ENCODE results near the gene TMEM81. TPM values are rescaled to one million over a fixed set of nuclear protein-coding genes. Genes with fewer than 3 reads are reported as not detected.

Gene TMEM81
- polyA plus RNA-seq, 1 of the 3 experiments (the other 2 are of a cell fraction), result 1.8 TPM

- no peaks in the 10 kb centered on the region for H4K20me1 ChIP-seq (ENCODE audit: insufficient read depth)
- H3K79me2 ChIP-seq (ENCODE audit: insufficient read depth), result no peaks in the 10 kb centered on the region
- H3K36me3 ChIP-seq (replicated peaks in 1 of 2; ENCODE audit: control insufficient read depth in 1 of 2, insufficient read depth in 2 of 2, low read length in 1 of 2), result no peaks in the 10 kb centered on the region
- ChIA-PET CTCF (interaction anchor here (0.6 to 18.8 kb wide), 35 partner anchors 9 to 308 kb away, joined by 3 to 756 read pairs (median 14); partner anchors contain the start of genes CNTN2, RBBP5 and TMEM81), POLR2A (no interaction called here)
- H3K27me3 ChIP-seq (ENCODE audit: insufficient read depth), result no peaks in the 10 kb centered on the region
- no peak overlapping the region for H3K4me2 ChIP-seq
- H3K9ac ChIP-seq, result no peak overlapping the region
- H3K4me1 ChIP-seq (ENCODE audit: control insufficient read depth in 1 of 2, insufficient read depth in 2 of 2, low read depth in 1 of 2, low read length in 1 of 2), result peaks cover 0 to 5% of the 10 kb centered on the region in 2 experiments; a peak in 1 of 4 replicates
- DNase-seq, result no peak
- no peak overlapping the region for H3K27ac ChIP-seq (ENCODE audit: low read depth in 2 of 2, low read length in 1 of 2)
- no peaks in the 10 kb centered on the region for H3K9me3 ChIP-seq
- no peaks in the 10 kb centered on the region for H3F3A ChIP-seq (replicated peaks; ENCODE audit: insufficient read depth)
- 74% methylated on average over 6 of the region's 10 CpGs for WGBS (ENCODE audit: low lambda C conversion rate)
- no peak overlapping the region for H2AFZ ChIP-seq (ENCODE audit: low read depth)
- no peak overlapping the region for H3K4me3 ChIP-seq (ENCODE audit: low read depth in 2 of 2, low read length in 1 of 2)
- no peak for TF ChIP-seq USF1 (IDR thresholded peaks at IDR 0.05; ENCODE audit: borderline replicate concordance, low read depth)
- TF ChIP-seq RXRA (IDR thresholded peaks at IDR 0.05; ENCODE audit: borderline replicate concordance, low read depth), result no peak
- TF ChIP-seq FOSL2 (IDR thresholded peaks at IDR 0.05; ENCODE audit: borderline replicate concordance, low read depth), result no peak
- no peak for TF ChIP-seq RAD21 (IDR thresholded peaks at IDR 0.05; ENCODE audit: low read length)
- no peak for TF ChIP-seq NRF1 (IDR thresholded peaks at IDR 0.05; ENCODE audit: low read depth, low read length)
- no peak for TF ChIP-seq REST (IDR thresholded peaks at IDR 0.05; ENCODE audit: low read depth, low read length)
- TF ChIP-seq MAX (IDR thresholded peaks at IDR 0.05; ENCODE audit: low read depth), result no peak
- no peak for TF ChIP-seq MXI1 (IDR thresholded peaks at IDR 0.05; ENCODE audit: low read depth, low read length)
- TF ChIP-seq USF2 (IDR thresholded peaks at IDR 0.05; ENCODE audit: borderline replicate concordance, low read depth, low read length), result no peak
- TF ChIP-seq TCF12 (IDR thresholded peaks at IDR 0.05), result no peak
- TF ChIP-seq YY1 (IDR thresholded peaks at IDR 0.05; ENCODE audit: low read depth), result no peak
- no peak for TF ChIP-seq EP300 (IDR thresholded peaks at IDR 0.05; ENCODE audit: borderline replicate concordance in 1 of 2, low read depth in 1 of 2, low read length in 1 of 2)
- TF ChIP-seq POLR2AphosphoS5 (IDR thresholded peaks at IDR 0.05; ENCODE audit: low read depth, low read length), result no peak
- TF ChIP-seq JUND (IDR thresholded peaks at IDR 0.05), result no peak
- no peak for TF ChIP-seq TAF1 (IDR thresholded peaks at IDR 0.05; ENCODE audit: borderline replicate concordance, low read depth, low read length)
- TF ChIP-seq RCOR1 (IDR thresholded peaks at IDR 0.05; ENCODE audit: low read length), result no peak
- no peak for TF ChIP-seq PBX3 (IDR thresholded peaks at IDR 0.05)
- no peak for TF ChIP-seq NFIC (IDR thresholded peaks at IDR 0.05; ENCODE audit: borderline replicate concordance)
- no peak for TF ChIP-seq SMC3 (IDR thresholded peaks at IDR 0.05; ENCODE audit: low read depth, low read length)
- TF ChIP-seq ZBTB33 (IDR thresholded peaks at IDR 0.05; ENCODE audit: borderline replicate concordance, low read depth), result no peak
- H3K9me2 ChIP-seq, result no peaks in the 10 kb centered on the region
Observed at GRCh38 chr1:205060746-205061145, 23.5 kb downstream of the TMEM81 start.

Data from SK-N-SH (cell line).